ENCODE results near the gene FOXC2.

The FOXC2 gene

GRCh38 chr16:86556576-86556975, 10.1 kb upstream of the FOXC2 start:
- no peak for DNase-seq (ENCODE audit: low read depth, low spot score)

- no peak for DNase-seq (ENCODE audit: low read depth, low spot score)
Measured at GRCh38 chr16:86557587-86557986, 9.0 kb upstream of the FOXC2 start.

- no peak for DNase-seq (ENCODE audit: low read depth, low spot score)
Measured at GRCh38 chr16:86558355-86559193, 8.1 kb upstream of the FOXC2 start.

GRCh38 chr16:86559802-86560305, 6.8 kb upstream of the FOXC2 start:
- no peak for DNase-seq (ENCODE audit: low read depth, low spot score)

GRCh38 chr16:86562356-86562755, 4.3 kb upstream of the FOXC2 start:
- DNase-seq (ENCODE audit: low read depth, low spot score), result no peak

GRCh38 chr16:86563469-86564345, 2.9 kb upstream of the FOXC2 start:
- DNase-seq (ENCODE audit: low read depth, low spot score), result no peak

- DNase-seq (ENCODE audit: low read depth, low spot score), result no peak
Measured at GRCh38 chr16:86565181-86565631, 1.4 kb upstream of the FOXC2 start.

- no peak for DNase-seq (ENCODE audit: low read depth, low spot score)
Measured at GRCh38 chr16:86565644-86566511, 751 bp upstream of the FOXC2 start.

- DNase-seq (ENCODE audit: low read depth, low spot score), result no peak
Measured at GRCh38 chr16:86566966-86567700, 504 bp downstream of the FOXC2 start.

- no peak for DNase-seq (ENCODE audit: low read depth, low spot score)
Measured at GRCh38 chr16:86567701-86568581, 1.3 kb downstream of the FOXC2 start.

- no peak for DNase-seq (ENCODE audit: low read depth, low spot score)
Measured at GRCh38 chr16:86568677-86569623, 2.3 kb downstream of the FOXC2 start.

- DNase-seq (ENCODE audit: low read depth, low spot score), result no peak
Measured at GRCh38 chr16:86569701-86570447, 3.2 kb downstream of the FOXC2 start.

GRCh38 chr16:86570558-86571529, 4.2 kb downstream of the FOXC2 start:
- DNase-seq (ENCODE audit: low read depth, low spot score), result no peak

- DNase-seq (ENCODE audit: low read depth, low spot score), result no peak
Measured at GRCh38 chr16:86571530-86571915, 4.9 kb downstream of the FOXC2 start.

GRCh38 chr16:86572041-86572521, 5.5 kb downstream of the FOXC2 start:
- DNase-seq (ENCODE audit: low read depth, low spot score), result no peak

GRCh38 chr16:86572606-86573005, 6.0 kb downstream of the FOXC2 start:
- no peak for DNase-seq (ENCODE audit: low read depth, low spot score)

GRCh38 chr16:86573215-86573614, 6.6 kb downstream of the FOXC2 start:
- DNase-seq (ENCODE audit: low read depth, low spot score), result no peak
